ENCODE data around the gene PHACTR1.
A peak's percentile ranks its signal among the peaks of the same experiment; 100 is the strongest.

The PHACTR1 gene

DNA sequence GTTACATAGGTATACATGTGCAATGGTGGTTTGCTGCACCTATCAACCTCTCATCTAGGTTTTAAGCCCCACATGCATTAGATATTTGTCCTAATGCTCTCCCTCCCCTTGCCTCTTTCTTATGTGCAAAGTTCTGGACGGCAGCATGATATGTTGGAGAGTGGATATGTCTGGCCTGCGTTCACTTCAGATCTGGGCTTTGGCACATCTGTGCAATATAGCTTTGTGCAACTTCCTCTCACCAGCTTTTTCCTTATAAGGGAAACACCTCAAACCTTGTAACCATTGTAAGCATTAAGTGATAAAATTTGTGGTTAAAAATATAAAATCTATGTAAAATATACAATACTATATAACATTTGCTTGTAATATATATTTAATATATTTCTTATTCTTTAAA is 288.0 kb downstream of the PHACTR1 start:
- DNase-seq, result no peak

GRCh38 chr6:13005994-13006393 is 289.4 kb downstream of the PHACTR1 start:
- no peak for DNase-seq

GRCh38 chr6:13006578-13007300 is 290.2 kb downstream of the PHACTR1 start:
- DNase-seq, result no peak

GRCh38 chr6:13007744-13008143 is 291.2 kb downstream of the PHACTR1 start:
- DNase-seq, result no peak

DNA sequence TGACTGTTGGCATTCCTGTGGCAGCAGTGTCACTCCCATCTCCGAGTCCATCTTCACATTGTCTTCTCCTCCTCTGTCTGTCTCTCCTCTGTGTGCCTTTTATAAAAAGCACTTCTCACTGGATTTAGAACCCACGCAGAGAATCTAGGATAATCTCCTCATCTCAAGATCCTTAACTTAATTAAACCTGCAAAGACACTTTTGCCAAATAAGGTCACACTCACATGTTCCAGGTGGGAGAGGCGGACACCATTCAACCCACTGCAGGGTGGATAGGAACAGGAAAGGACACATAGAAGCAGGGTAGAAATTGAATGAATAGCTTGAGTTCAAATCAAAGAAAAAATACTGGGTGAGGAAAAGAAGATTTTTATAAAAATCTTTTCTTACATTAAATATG is 292.5 kb downstream of the PHACTR1 start:
- DNase-seq, result no peak

GRCh38 chr6:13009461-13009860 is 292.9 kb downstream of the PHACTR1 start:
- DNase-seq, result no peak

DNA sequence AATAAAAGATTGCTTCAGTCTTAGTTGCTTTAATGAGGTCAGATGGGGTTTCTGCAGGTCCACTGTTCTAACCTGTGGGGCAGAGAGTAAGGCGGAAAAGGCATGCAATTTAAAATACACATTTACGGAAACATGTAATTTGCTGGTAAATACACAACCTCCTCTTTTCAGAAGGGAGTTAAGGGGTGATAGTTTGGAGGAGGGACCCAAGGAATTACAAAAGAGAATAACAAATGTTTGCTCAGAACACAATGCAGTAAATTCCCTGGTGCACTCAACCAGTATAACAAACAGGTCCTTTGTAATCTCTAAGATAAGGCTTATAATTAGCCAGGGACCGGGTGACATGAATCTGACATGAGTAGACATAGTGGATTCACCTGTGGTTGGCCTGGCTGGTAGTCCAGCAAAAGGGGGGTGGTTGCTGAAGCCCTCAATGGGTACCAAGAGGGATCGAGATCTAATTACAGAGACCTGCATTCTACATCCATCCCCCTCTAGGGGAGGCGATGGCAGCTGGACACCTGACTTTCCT is 295.1 kb downstream of the PHACTR1 start:
- no peak for DNase-seq

DNA sequence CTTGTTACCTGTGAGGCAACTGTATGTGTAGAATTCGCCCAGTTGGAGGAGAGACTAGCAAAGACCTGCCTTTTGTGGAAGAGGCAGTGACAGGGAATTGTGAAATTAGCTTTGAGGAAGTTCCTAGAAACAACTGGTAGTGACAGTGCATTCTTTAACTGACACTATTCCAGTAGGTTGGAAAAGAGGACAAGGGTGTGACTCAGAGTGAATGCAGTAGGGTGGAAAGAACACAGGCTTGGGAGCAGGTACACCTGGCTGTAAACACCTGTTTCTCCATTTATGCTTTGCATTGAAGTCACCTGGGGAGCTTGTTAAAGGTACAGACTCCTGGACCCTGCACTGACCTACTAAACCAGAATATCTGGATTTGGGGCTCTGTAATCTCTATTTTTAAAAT is 295.7 kb downstream of the PHACTR1 start:
- DNase-seq, result no peak

- DNase-seq, result peak; percentile 17 to 18
Measured at GRCh38 chr6:13012977-13013680, 296.6 kb downstream of the PHACTR1 start.

DNA sequence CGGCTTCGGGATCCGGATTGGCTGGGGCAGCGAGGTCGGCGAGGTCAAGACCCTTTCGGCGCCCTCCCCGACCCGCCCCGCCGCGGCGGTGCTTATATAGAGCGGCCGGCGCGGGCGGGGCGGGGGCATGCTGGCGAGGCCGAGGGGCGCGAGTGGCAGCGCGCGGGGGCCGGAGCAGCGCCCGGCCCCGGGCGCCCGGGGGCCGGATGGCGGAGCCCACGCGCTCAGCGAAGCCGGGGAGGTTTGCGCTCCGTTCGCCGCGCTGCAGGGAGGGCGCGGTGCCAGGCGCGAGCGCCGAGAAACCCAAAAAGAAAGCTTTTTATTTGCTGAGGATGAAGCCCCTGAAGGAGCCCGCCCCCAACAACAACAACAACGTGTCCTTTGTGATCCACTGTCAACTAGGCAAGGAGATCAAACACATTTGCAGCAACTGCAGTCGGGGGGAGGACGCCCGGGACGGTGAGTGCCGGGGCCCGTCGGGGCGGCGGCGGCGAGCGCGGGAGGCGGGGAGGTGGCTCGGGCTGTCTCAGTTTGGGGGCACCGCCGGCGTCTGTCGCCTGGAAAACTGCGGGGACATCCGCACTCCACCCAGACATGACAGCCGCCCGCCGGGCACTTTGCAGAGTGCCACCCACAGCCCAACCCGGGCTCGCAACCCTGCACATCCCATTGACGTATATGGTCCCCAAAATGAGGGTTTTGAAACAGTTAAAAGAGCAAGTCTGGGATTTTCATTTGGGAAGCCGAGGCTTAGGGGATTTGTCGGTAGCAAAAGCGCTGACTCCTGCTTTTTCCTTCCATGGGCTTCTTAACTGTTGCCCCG is 297.3 kb downstream of the PHACTR1 start:
- DNase-seq, result peak in 1 of 2 experiments; percentile 19

DNA sequence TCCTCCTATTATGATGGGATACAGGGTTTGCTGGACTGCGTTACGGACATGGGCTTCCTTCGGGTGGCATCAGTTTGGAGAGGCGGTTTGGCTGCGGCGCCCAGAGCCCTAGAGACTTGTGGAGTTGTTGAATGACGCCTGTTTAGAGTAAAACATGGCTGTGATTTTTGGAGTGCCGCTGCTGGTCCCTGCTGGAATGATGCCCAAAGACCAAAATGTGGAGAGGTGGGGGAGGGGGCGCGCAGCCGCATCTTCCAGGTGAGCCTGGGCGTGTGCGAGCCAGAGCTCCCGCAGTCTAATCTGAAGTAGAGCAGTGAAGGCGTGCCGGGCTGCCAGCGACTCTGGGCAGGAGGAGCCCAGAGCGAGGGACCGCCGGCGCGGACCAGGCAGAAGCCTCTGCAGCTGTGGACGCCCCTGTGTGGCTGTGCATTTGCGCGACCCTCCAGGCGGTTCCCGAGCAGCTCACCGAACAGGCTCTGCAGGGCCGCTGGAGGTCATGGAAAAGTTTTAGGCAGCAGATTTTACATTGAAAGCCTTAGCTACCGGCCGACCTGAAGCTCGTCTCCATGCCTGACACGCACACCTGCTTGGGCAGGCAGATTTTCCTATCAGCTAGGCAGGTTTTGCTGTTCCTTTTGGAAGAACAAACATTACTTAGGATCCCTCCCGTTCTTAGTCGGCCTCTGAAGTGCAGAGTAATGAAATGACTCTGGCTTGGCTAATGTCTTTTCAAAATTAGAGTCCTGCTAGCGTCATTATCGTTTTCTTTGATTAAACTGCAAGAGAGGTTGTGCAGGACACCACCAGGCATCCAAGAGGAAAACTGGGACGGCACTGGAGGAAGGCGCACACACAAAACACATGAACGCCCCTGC is 298.2 kb downstream of the PHACTR1 start:
- no peak for DNase-seq

GRCh38 chr6:13015379-13015681 is 298.8 kb downstream of the PHACTR1 start:
- no peak for DNase-seq

DNA sequence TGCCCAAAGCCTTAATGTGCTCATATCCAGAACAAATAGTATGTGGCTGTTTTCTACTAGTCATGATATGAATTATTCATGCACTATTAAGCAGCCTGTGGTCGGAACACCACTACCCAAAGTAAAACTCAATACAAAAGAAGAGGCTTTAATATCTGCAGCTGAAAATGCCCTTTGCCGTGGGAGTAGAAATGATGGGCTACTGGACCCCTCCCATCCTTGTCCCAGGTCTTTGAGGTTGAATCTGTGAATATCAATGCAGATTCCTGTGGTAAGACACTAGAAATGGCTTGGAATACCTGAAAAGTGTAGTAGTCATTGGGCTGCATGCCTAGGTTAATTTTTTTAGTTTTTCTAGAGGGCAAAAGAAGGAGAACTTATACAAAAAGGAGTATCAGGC is 308.0 kb downstream of the PHACTR1 start:
- no peak for DNase-seq

- no peak for DNase-seq
Measured at GRCh38 chr6:13025893-13026499, 309.4 kb downstream of the PHACTR1 start.

DNA sequence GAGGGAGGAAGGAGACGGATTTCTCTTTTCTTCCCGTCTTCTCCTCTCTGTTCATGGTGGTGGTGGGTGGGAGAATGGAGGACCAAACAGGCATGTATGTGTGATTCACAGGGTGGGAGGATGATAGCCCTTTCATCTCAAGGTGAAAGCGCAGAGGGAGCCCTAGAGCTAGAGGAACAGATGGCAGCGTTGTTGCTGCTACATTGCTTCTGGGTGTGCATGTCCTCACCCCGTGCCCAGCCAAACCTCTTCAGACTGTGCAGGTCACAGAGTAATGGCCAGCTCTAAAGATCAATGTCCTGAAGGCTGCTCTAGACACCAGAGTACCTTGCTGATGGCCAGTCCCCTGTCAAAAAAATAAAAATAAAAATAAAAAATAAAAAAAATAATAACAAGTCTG is 310.0 kb downstream of the PHACTR1 start:
- no peak for DNase-seq

GRCh38 chr6:13027207-13027606 is 310.6 kb downstream of the PHACTR1 start:
- no peak for DNase-seq

- DNase-seq, result no peak
Measured at GRCh38 chr6:13030396-13030795, 313.8 kb downstream of the PHACTR1 start.

GRCh38 chr6:13032566-13032965 is 316.0 kb downstream of the PHACTR1 start:
- DNase-seq, result no peak

GRCh38 chr6:13033145-13033544 is 316.6 kb downstream of the PHACTR1 start:
- no peak for DNase-seq

GRCh38 chr6:13034316-13034715 is 317.7 kb downstream of the PHACTR1 start:
- no peak for DNase-seq

DNA sequence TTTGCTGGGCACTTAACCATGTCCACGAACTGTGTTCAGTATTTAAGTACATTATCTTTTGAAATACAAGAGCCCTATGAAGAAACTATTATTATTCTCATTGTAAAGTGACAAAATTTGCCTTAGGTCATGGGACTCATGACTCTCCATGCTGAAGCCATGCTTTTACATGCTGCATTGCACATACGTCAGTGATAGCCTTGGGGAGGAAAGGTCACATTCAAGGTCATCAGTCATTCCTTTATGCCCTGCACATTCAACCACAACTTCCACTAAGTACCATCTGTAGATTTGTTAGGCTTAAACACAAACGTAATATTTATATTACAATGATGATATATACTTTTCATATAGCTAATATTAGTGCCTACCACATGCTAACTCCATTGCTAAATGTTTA is 319.0 kb downstream of the PHACTR1 start:
- no peak for DNase-seq

GRCh38 chr6:13038315-13038714 is 321.7 kb downstream of the PHACTR1 start:
- DNase-seq, result no peak

All from activated T-cell treated with anti-CD3 and anti-CD28 coated beads, Interleukin-2, amount 50 U/mL, for 48 hours (primary cell).